HG02970 (cell line): Measurements from ENCODE around the gene SSNA1.

Experiments used
- ATAC-seq: cut with Tn5 transposase; IDR thresholded peaks from one replicate; pipeline ENCODE4 v1.9.1; 2021; ENCODE audit warnings: mild to moderate bottlenecking, moderate library complexity, moderate number of reproducible peaks; ENCODE audit not compliant: unreplicated experiment, low FRiP score

Gene SSNA1

GRCh38 chr9:137194909-137195308 lies 6.4 kb downstream of the SSNA1 start:
- no peak for ATAC-seq

- no peak for ATAC-seq
Observed at GRCh38 chr9:137195525-137196220, 7.2 kb downstream of the SSNA1 start.

- ATAC-seq: no peak
Observed at GRCh38 chr9:137198051-137198901, 9.8 kb downstream of the SSNA1 start.

GRCh38 chr9:137198902-137199283 lies 10.4 kb downstream of the SSNA1 start:
- ATAC-seq: no peak

- ATAC-seq: no peak
Observed at GRCh38 chr9:137199411-137200121, 11.1 kb downstream of the SSNA1 start.

- ATAC-seq: peak; percentile 85
Observed at GRCh38 chr9:137200311-137201204, 12.1 kb downstream of the SSNA1 start, which contains the start of gene TPRN. Gene TPRN, minus strand, starts transcription at chr9:137200741. Its CDS starts 30 bp downstream, at chr9:137200711.

- ATAC-seq: no peak
Observed at GRCh38 chr9:137201205-137201868, 12.9 kb downstream of the SSNA1 start.

- no peak for ATAC-seq
Observed at GRCh38 chr9:137202966-137203365, 14.5 kb downstream of the SSNA1 start.

GRCh38 chr9:137204731-137205125 lies 16.3 kb downstream of the SSNA1 start:
- ATAC-seq: no peak

GRCh38 chr9:137205126-137206069 lies 16.9 kb downstream of the SSNA1 start, which contains the start of the genes NDOR1 and TMEM203:
Gene NDOR1, plus strand, starts transcription at chr9:137205700. Its CDS starts 78 bp downstream, at chr9:137205778.
Gene TMEM203, minus strand, starts transcription at chr9:137205648. Its CDS starts 234 bp downstream, at chr9:137205414.
- peak; percentile 49 for ATAC-seq

- ATAC-seq: no peak
Observed at GRCh38 chr9:137206602-137207001, 18.1 kb downstream of the SSNA1 start.

- ATAC-seq: no peak
Observed at GRCh38 chr9:137211532-137211931, 23.1 kb downstream of the SSNA1 start.

GRCh38 chr9:137212520-137212919 lies 24.0 kb downstream of the SSNA1 start:
- no peak for ATAC-seq

- no peak for ATAC-seq
Observed at GRCh38 chr9:137213160-137214060, 24.9 kb downstream of the SSNA1 start.

GRCh38 chr9:137214620-137215019 lies 26.1 kb downstream of the SSNA1 start:
- ATAC-seq: no peak

GRCh38 chr9:137215196-137215986 lies 26.9 kb downstream of the SSNA1 start:
- ATAC-seq: no peak
